GM19240 (cell line): ENCODE measurements around the gene ALG12.
"Not testable (repeated sequence)": the region's sequence is repeated elsewhere in the genome, so short reads cannot be mapped to it uniquely, and the experiment has no call there.

Experiments
- DNase-seq: peaks from one replicate; pipeline ENCODE4 v3.0.0; 2011; ENCODE audit warnings: low spot score; ENCODE audit not compliant: insufficient read length

The ALG12 gene

DNA sequence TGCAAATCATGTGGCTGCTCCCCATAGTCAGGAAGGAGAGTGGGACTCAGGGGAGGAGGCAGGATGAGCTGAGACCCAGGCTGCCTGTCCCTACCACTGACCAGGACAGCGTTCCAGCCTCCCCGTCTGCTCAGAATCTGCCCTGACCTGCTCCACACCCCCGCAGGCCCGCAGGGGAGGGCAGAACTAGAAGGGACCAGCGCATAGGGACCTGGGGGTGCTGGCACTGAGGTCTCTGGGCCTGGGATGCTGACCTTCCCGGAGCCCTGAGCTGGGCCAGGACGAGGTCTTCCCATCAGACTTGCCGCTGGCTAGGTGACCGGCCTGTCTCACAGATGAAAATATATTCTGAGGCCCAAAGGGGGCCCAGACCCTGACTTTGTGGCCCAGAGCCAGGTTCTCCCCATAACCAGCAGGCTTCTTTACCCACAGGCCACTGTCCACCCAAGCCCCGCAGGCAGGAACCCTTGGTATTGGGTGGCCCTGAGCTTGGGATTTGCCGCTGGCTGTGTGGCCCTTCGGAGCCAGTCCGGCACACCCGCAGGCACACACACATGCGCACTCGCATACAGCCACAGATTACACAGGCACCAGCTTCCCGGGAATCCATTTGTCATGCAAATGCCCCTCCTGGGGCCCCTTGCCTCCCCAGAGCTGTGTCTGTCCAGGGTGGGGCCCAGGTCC is 28.5 kb upstream of the ALG12 start:
- no peak for DNase-seq

- DNase-seq: not testable (repeated sequence)
Measured at GRCh38 chr22:49945042-49945794, 27.0 kb upstream of the ALG12 start.

- DNase-seq: no peak
Measured at GRCh38 chr22:49944399-49944891, 26.2 kb upstream of the ALG12 start.

DNA sequence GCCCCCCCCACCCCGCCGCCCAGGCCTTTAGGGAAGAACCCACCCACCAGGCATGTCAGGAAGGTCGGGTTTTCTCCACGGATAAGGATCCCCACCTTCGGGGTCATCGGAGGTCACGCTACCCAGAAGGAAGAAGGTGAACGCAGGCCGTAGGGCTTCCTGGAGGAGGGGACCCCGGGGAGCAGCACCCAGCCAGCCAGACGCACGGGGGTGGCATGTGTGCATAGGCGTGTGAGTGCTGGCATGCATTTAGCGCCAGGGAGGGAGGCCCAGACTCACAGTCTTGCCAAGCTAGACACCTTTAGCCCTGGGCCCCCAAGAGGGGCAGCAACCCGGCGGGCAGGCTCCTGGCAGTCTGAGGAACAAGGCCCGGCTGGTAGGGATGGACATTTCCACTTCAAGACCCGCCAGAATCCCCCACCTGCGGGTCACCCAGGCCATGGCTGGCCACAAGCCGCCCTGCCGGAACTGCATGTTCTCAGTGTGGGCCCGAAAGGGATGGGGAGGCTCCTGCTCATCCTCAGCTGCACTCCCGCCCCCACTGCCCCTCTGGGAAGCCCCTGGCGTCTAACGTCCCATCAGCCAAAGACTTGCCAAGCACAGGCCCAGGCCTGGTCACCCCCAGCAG is 25.6 kb upstream of the ALG12 start:
- DNase-seq: no peak

DNA sequence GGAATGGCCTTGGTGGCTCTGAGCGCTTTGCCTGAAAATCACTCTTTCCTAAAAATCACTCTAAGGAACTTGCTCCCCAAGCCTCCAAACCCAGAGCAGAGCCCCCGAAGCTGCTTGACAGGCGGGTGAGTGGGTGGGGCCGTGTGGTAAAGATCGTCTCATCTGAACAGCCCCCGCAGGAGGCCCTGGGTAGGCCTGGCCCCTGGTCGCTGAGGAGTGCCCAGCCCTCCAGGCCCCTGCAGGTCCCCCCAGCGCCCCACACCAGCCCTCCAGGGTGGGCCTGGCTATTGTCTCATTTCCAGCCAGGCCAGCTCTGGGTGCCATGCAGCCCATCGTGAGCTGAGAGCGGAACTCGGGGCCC is 25.1 kb upstream of the ALG12 start:
- DNase-seq: no peak

DNA sequence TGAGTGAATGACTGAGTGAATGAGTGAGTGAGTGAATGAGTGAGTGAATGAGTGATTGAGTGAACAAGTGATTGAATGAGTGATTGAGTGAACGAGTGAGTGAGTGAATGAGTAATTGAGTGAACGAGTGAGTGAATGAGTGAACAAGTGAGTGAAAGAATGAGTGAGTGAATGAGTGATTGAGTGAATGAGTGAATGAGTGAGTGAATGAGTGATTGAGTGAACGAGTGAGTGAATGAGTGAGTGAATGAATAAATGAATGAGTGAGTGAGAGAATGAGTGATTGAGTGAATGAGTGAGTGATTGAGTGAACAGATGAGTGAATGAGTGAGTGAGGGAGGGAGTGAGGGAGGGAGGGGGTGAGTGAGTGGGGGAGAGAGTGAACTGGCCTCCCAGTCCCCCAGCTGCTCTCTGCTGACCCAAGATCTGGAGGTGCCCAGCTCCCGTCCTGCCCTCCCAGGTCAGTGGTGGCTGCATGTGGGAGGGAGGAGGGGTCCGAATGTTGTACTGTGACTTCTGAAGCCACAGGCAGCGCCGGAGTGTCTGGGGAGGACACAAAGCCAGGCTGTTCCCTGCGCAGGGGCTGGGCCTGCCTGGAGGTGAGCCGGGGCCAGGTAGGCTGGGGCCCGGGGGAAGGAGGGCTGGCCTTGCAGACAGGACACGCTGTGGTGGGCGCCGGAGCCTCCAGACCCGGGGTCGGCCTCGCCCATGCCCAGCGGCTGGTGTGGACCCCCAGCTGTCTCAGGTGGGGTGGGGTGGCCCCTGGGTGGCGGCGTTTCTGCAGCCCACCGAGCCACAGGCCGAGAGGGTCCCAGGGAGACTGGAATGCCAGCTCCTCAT is 24.5 kb upstream of the ALG12 start:
- DNase-seq: no peak

DNA sequence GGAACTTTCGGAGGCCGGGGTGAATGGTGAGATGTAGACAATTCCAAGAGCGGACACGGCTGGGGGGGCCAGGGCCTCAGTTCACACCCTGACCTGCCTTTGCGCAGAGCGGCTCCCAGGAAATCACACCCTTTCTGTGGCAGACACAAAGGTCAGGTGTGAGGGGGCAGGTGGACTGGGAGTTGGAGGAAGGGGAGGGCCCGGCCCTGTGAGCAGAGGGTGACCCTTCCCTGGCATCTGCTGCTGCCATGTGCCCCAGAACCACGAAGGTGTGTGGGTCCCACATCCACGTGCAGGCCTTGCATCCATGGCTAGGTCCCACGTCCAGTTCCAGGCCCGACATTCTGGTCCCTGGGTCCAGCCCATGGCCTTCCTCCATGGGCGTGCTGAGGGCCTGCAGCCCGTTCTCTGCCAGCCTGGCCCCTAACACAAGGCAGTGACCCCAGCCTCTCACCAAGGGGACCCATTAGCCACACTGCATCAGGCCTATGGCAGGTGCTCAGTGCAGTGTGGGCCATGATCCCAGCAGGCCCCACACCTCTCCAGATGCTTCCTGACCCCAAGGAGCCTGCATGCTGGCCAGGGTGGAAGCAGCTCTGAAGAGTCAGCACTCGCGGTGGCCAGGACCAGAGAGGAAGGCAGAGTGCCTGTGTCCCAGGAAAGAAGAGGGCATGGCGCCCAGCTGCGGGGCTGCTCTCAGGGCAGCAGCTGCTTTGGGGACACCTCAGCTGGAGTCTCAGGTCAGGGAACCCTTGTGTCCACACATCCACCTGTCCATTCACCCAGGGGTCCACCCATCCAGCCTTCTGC is 23.5 kb upstream of the ALG12 start:
- DNase-seq: no peak

GRCh38 chr22:49938565-49939136 is 20.4 kb upstream of the ALG12 start:
- no peak for DNase-seq

- no peak for DNase-seq
Measured at GRCh38 chr22:49937758-49938564, 19.7 kb upstream of the ALG12 start.

- DNase-seq: no peak
Measured at GRCh38 chr22:49936973-49937757, 18.9 kb upstream of the ALG12 start.

GRCh38 chr22:49936018-49936972 is 18.1 kb upstream of the ALG12 start:
- DNase-seq: peak; percentile 74

DNA sequence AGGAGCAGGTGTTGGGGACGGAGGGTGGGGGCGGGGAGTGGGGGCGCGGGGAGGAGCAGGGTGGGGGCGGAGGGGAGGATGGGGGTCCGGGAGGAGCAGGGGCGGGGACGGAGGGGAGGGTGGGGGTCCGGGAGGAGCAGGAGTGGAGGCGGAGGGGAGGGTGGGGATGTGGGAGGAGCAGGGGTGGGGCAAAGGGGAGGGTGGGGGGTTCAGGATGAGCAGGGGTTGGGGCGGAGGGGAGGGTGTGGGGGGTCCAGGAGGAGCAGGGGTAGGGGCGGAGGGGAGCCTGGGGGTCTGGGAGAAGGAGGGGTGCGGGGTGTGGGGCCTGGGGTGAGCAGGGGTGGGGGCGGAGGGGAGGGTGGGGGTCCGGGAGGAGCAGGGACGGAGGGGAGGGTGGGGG is 17.3 kb upstream of the ALG12 start:
- no peak for DNase-seq

GRCh38 chr22:49934891-49935557 is 16.8 kb upstream of the ALG12 start:
- DNase-seq: peak; percentile 77

DNA sequence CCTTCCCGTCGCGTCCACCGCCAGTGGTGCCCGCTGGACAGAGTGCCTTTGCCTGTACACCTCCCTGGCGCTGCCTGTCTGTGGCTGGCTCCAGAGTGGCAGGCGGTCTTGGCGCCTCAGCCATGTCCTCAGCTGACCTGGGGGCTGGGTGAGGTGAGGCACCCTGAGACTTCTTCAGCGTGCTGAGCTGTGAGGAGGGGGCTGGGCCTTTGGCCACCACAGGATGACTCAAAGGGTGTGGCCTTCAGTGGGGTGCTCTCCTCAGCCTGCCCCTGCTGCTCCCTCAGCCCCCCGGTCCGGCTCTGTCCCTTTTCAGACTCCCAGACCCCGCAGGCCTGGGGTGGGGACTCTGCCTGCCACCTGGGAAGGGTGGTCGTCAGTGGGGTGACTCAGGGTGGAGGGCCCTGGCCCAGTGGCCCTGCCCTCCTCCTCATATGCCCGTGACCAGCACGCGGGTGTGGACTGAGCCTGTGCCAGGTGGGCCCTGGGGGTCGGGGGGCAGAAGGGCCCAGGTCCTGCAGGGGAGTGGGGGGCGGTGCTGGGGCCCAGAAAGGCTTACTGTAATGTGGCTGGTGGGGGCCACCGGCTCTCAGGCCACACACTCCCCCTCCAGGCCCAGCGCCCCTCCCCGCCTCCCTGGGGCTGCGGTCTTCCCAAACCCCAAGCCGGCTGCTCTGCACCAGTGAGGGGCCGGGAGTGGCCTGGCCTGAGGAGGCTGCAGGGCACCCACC is 16.1 kb upstream of the ALG12 start:
- no peak for DNase-seq

GRCh38 chr22:49933236-49934159 is 15.3 kb upstream of the ALG12 start:
- DNase-seq: no peak
